ENCODE results near the gene VAC14.
A peak's percentile ranks its signal among the peaks of the same experiment; 100 is the strongest.
"Not testable (repeated sequence)": the region's sequence is repeated elsewhere in the genome, so short reads cannot be mapped to it uniquely, and the experiment has no call there.

Gene VAC14

GRCh38 chr16:70758786-70759185 lies 42.2 kb downstream of the VAC14 start:
- no peak for DNase-seq

GRCh38 chr16:70757183-70757582 lies 43.8 kb downstream of the VAC14 start:
- DNase-seq: no peak

- DNase-seq: no peak
Measured at GRCh38 chr16:70756071-70756470, 44.9 kb downstream of the VAC14 start.

GRCh38 chr16:70754851-70755600 lies 45.9 kb downstream of the VAC14 start:
- DNase-seq: no peak

- no peak for DNase-seq
Measured at GRCh38 chr16:70754371-70754770, 46.6 kb downstream of the VAC14 start.

GRCh38 chr16:70753694-70754325 lies 47.1 kb downstream of the VAC14 start:
- no peak for DNase-seq

- DNase-seq: no peak
Measured at GRCh38 chr16:70753228-70753627, 47.7 kb downstream of the VAC14 start.

GRCh38 chr16:70752426-70752825 lies 48.5 kb downstream of the VAC14 start:
- no peak for DNase-seq

- no peak for DNase-seq
Measured at GRCh38 chr16:70751593-70751992, 49.4 kb downstream of the VAC14 start.

GRCh38 chr16:70750893-70751467 lies 50.0 kb downstream of the VAC14 start:
- no peak for DNase-seq

GRCh38 chr16:70749681-70750601 lies 51.0 kb downstream of the VAC14 start:
- no peak for DNase-seq

GRCh38 chr16:70749006-70749678 lies 51.8 kb downstream of the VAC14 start:
- DNase-seq: no peak

- no peak for DNase-seq
Measured at GRCh38 chr16:70747703-70748631, 53.0 kb downstream of the VAC14 start.

GRCh38 chr16:70746708-70747424 lies 54.1 kb downstream of the VAC14 start:
- DNase-seq: peak; percentile 23

- no peak for DNase-seq
Measured at GRCh38 chr16:70746040-70746707, 54.8 kb downstream of the VAC14 start.

GRCh38 chr16:70745536-70746025 lies 55.4 kb downstream of the VAC14 start:
- no peak for DNase-seq

- DNase-seq: no peak
Measured at GRCh38 chr16:70744366-70744765, 56.6 kb downstream of the VAC14 start.

GRCh38 chr16:70743791-70744190 lies 57.2 kb downstream of the VAC14 start:
- no peak for DNase-seq

- DNase-seq: not testable (repeated sequence)
Measured at GRCh38 chr16:70742967-70743366, 58.0 kb downstream of the VAC14 start.

- DNase-seq: no peak
Measured at GRCh38 chr16:70741783-70742125, 59.2 kb downstream of the VAC14 start.

Measured in activated CD4-positive, alpha-beta T cell treated with anti-CD3 and anti-CD28 coated beads, Interleukin-10, Interleukin-2, amounts not matched to agents 100 ng/mL and 50 ng/mL, durations not matched to agents 16 hours and 8 hours (primary cell).